ENCODE results near the gene TMEM145.
A peak's percentile ranks its signal among the peaks of the same experiment; 100 is the strongest.
"Not testable (repeated sequence)": the region's sequence is repeated elsewhere in the genome, so short reads cannot be mapped to it uniquely, and the experiment has no call there.

The TMEM145 gene

DNA sequence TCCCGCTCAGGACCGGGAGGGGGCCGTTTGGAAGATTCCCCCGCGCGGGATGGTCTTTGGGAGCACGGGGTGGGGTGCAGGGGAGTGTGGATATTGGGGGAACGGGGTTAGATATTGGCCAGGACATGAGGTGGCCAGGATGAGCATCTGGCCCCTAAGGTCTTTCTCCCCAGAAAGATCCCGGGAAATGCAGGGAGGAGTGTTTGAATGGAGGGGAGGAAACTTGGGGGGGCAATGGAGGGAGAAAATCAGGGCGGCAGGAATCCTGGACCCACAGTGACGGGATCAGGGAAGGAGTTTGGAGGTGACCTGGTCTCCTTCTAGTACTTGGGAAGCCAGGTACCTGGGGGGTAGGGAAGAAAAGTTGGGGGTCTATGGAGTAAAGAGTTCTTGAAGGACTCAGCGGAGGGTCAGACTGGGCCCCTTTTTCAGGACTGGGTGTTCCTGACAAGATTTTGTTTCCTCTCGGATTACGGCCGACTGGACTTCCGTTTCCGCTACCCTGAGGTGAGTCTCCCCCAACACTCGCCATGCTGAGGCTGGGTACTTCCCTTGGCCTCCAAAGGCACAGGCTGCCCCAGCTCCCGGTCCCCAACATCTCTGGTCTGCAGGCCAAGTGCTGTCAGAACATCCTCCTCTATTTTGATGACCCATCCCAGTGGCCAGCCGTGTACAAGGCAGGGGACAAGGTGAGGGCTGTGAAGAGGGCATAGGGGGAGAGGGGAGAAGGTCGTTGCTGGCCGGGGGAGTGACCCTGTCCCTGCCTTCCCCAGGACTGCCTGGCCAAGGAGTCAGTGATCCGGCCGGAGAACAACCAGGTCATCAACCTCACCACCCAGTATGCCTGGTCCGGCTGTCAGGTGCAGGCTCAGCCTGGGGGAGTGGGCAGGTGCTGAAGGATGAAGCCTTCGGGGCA, 989 bp downstream of the TMEM145 start:
- DNase-seq (ENCODE audit: low read depth): no peak

DNA sequence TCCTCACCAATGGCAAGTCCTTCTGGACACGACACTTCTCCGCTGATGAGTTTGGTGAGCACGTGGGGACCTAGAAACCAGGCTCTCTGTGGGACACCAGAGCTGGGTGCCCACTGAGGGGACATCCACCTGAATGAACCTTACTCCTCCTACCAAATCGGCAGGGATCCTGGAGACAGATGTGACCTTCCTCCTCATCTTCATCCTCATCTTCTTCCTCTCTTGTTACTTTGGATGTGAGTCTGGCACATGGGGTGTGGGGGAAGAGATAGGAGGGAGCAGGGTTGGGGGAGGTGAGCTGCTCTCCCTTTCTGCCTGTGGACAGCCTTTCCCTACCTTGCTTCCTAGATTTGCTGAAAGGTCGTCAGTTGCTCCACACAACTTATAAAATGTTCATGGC, 1.9 kb downstream of the TMEM145 start:
- DNase-seq (ENCODE audit: low read depth): no peak

DNA sequence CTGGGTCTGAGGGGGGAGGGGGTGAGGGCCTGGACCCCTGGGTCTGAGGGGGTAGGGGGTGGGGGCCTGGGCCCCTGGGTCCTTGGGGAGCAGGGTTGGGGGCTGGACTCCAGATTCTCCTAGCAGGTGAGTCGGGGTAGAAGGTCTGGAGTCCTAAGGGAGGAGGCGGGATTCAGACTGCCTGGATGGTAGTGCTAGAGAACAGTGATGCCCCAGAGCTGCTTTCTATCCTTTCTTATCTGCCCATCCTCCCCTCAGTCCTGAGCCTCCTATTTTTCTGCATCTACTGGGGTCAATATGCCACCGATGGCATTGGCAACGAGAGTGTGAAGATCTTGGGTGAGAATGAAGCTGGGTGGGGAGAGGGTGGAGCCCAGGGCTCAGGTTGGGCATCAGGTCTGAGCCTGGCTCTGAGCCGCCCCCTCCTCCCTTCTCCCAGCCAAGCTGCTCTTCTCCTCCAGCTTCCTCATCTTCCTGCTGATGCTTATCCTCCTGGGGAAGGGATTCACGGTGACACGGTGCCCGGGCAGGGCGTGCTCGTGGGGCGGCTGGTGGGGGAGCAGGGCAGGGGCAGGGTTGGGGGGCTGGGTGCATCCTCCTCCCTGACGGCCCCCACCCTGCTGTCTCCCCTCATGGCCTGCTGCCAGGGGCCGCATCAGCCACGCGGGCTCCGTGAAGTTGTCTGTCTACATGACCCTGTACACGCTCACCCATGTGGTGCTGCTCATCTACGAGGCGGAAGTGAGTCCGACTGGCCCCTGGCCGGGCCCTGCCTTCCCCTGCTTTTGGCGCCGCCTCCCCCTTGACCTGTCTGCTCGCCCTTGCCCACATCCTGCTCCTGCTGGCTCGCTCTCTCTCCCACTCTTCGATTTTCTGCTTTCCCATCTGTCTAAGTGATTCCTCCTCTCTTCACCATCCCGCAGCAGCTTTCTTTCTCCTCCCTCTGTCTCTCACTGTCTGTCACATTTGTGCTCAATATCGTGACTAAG, 3.4 kb downstream of the TMEM145 start:
- peak; percentile 37 for DNase-seq (ENCODE audit: low read depth)

DNA sequence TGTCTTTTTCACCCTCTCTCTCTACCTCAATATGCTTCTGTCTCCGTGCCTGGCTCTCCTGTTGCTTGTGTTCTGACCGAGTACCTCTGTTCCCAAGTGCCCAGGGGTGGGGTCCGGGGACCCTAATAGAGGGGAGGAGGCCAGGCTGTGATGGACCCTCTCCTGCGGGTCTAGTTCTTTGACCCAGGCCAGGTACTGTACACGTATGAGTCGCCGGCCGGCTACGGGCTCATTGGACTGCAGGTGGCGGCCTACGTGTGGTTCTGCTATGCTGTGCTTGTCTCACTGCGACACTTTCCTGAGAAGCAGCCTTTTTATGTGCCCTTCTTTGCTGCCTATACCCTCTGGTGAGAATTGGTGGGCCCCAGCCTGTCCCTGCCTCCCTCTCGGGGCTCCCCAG, 4.4 kb downstream of the TMEM145 start:
- no peak for DNase-seq (ENCODE audit: low read depth)

DNA sequence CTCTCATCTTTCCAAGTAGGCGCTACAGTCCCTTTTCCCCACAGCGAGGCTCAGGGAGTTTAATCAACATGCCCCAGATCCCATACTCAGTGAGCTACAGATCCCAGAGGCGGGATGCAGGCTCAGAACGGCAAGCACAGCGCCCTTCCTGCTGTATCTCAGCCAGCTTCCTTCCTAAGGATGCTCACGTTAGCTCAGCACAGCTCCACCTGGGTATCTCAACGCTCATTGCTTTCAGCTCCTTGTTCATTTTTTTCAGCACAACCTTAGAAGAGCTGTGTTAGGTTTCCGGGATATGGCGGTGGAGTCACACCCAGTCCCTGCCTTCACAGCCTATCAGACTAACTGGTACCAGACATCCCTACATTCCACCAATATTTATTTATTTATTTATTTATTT, 9.2 kb downstream of the TMEM145 start:
- no peak for DNase-seq (ENCODE audit: low read depth)

DNA sequence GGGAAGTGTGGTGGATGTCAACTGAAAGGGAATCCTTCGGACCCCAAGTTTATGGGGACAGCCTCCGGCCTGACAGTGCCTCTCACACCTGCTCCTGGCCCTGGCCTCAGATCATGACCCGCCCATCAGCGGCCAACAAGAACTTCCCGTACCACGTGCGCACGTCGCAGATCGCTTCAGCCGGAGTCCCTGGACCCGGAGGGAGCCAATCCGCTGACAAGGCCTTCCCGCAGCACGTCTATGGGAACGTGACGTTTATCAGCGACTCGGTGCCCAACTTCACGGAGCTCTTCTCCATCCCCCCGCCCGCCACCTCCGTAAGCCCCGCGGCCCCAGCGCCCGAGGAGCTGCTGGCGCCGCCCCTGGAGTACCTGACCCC, 10.4 kb downstream of the TMEM145 start:
- DNase-seq (ENCODE audit: low read depth): no peak

DNA sequence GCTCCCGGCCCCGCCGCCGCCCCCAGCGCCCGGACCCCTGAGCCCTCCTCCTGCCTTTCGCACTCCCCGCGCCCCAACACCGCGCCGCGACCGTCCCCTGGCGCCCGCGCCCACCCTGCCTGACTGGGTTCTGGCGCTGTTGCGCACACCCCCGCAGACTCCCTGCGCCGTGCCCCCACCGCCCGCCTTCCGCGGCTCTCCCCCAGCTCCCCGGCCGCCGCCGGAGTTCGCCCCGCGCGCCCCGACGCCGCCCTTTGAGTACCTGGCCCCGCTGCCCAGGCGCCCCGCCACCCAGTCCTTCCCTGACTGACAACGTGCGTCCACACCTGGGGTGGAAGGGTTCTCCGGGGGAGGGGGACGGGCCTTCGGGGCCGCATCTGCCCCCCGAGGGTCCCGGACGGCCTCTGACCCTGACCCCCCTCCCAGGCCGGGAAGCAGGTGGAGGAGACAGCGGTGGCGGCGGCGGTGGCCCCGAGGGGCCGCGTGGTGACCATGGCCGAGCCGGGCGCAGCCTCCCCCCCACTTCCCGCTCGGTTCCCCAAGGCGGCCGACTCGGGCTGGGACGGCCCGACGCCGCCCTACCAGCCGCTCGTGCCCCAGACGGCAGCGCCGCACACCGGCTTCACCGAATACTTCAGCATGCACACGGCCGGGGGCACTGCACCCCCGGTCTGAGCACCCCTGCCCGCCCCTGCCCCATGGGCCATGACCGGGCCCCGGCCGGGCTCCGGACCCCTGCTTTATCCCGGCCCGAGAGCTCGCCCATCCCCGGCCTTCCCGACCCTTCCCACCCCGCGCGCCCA, 10.9 kb downstream of the TMEM145 start:
- DNase-seq (ENCODE audit: low read depth): no peak

DNA sequence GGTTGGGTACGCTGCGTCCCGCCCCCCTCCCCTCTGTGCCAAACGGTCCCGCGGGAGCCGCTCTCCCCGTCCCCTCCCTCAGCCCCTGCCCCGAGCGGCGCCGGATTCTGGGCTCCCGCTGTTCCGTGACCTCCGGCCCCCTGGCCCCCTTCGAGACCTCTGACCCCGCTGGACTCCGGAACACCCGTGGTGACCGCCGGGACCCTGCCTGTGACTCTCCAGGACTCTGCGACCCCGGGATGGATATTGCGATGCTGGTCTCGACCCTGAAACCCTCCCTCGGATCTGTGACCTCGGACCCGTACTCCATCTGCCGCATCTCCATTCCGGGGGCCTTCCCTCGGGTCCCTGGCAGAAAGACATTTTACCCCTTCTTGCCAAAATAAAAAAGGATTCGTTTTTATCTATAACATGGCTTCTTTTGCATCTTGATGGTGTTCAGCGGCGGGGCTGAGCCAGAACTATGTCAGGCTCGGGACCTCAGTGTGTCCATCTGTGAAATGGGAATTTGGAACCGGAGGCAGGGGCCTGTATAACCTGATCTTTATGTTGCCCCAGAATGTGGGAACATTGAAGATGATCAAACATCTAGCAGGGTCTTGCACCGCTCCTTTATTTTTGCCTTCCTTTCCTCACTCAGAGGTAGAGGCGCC, 11.7 kb downstream of the TMEM145 start:
- no peak for DNase-seq (ENCODE audit: low read depth)

DNA sequence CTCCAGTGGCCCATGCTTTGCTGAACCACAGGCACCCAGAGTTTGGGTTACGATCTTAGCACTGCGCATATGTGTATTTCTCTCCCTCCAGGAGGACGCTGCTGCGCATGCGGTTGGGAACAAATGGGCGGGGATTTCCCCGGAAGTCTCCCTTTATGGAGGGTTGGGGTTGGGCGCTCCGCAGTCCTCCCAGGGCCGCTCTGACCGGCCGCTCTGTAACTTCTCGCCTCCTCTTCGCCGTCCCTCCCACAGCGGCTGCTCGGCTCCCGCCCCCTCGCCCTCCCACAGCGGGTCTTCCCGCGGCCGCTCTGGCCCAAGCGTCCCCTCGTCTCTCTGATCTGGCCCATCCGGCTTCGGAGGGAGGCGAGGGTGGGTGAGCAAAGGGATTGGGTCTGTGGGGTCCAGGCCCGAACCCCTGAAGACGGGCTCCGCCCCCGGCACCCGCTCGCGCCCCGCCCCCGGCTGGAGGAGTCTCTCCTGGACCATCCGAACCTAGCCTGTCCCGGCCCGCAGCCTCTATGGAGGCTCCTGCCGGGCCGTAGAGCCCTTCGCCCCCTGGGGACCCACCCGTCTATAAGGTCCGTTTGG, 12.3 kb downstream of the TMEM145 start, which contains the start of gene MEGF8:
Gene MEGF8 (plus strand): TSS at position 328 of the 588 bp plus-strand sequence. CDS start 609 bp downstream, outside the sequence.
- DNase-seq (ENCODE audit: low read depth): peak; percentile 99

DNA sequence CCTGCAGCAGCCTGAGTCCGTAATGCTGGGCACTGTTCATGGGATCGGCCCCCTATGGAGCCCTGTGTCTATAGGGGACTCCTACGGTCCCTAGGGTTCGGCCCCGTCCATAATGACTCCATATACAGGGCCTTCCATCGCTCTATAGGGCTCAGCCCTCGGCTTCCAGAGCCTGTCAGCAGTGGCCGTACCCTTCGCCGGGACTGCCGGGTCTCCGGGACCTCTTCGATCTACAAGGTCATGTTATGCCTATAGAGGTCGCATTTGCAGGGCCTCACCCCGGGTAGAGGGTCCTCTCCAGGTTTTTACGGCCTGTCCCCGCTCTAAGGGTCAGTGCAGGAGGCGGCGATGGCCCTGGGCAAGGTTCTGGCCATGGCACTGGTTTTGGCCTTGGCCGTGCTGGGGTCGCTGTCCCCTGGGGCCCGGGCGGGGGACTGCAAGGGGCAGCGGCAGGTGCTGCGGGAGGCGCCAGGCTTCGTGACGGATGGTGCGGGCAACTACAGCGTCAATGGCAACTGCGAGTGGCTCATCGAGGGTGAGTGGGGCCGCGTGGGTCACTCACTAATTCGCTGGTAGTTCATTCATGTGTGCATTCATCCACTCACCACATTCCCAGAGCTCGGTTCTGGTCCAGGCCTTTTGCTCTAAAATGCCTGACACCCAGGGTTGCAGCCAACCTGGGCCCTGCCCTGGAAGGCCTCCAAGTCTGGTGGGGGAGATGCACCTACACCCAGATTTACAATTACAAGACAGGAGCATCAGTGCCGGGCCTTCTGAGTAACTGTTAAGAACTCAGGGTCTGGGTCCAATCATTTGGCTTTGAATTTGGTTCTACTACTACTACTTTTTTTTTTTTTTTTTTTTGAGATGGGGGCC, 13.0 kb downstream of the TMEM145 start:
- no peak for DNase-seq (ENCODE audit: low read depth)

DNA sequence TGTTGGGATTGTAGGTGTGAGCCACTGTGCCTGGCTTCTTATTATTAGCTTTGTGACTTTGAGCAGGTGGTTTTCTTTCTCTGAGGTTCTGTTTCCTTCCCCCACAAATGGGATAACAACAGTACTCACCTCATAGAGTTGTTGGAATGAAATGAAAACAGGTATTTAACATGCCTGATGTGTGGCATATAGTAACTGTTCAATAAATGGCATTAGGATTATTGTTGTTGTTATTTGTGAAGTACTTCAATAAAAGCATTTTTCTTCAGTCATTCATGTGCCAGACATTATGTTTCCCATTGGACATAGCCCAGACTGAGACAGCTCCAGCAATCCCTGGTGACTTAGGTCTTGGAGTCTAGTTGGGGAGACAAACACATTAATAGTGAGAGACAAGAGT, 13.9 kb downstream of the TMEM145 start:
- DNase-seq (ENCODE audit: low read depth): no peak

DNA sequence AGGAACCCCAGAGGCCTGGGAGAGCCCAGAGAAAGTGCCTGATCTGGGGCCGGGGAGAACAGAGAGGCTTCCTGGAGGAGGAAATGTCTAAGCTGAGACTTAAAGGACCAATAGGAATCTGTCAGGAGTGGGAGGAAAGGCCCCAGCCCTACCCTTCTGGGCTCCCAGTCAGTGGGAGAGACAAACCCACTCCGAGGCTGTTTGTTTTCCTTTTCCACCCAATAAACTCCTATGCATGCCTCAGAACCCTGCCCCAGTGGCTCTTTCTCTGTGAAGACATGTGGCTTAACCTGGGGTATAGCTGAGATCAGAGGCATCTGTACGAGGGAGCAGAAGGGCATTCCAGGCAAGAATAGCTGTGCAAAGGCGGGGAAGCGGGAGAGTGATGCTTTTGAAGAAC, 14.3 kb downstream of the TMEM145 start:
- DNase-seq (ENCODE audit: low read depth): no peak

DNA sequence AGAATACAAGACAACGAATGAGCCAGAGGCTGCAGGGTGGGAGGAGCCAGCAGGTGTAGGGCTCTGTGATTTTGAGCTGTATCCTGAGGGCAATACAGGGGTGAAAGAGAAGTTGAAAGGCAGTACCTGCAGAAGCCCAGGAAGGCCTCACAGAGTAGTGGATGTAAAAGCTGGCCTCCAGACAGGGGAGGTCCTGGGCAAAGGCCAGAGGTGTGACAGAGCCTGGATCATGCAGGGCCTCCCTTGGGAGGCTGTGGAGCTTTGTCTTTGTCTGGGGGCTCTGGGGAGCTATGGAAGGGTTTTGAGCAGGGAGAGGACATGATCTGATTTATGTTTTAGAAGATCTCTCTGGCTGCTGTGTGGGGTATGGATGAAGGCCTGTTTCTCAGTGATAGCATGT, 15.0 kb downstream of the TMEM145 start:
- no peak for DNase-seq (ENCODE audit: low read depth)

DNA sequence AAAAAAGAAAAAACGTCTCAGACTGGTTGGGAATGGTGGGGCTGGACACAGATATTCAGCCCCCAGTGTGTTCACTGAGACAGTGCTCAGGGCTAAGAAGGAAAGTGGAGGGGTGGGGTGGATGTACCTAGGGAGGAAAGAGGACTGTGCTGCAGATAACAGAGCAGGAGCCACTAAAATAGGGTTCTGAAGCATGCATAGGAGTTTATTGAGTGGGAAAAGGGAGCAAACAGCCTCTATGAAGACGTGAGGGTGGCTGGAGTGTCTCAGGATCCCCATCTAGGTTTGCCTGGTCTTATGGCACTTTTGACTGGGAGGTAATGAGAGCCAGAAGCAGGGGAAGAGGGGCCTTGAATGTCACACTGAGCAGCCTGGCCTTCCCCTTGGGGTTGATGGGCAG, 15.7 kb downstream of the TMEM145 start:
- no peak for DNase-seq (ENCODE audit: low read depth)

DNA sequence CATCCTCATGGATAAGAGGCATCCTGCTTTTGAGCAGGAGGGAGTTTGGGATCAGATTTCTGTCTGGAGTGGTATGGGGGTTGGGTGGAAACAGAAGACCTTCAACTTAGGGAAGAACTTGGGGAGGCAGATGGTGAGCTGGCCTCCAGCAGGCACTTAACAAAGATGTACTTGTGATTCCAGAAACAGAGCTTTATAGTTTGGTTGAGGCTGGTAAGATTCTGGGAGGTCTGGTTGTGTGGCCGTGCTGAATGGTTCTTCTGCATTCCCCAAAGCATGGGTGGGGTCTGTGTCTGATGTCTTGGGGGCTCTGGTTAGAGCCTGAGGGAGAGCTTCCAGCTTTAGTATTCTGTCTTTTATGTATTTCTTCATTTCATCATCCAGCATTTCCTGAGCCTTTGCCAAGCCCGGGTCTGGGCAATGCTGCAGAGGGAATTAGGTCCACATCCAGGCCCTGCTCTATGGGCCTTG, 17.2 kb downstream of the TMEM145 start:
- DNase-seq (ENCODE audit: low read depth): no peak

DNA sequence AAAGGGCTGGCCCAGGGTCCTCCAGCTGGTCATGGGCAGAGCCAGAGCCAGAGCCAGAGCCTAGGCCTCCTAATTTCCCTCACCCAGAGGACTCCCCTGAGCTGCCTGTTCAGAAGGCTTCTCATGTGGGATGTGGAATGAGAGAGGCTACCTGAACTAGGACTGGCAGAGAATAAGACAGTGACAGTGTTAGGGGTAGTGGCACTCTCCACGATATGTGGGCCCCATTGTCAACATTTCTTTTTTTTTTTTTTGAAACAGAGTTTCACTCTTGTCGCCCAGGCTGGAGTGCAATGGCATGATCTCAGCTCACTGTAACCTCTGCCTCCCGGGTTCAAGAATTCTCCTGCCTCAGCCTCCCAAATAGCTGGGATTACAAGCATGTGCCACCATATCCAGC, 18.2 kb downstream of the TMEM145 start:
- not testable (repeated sequence) for DNase-seq (ENCODE audit: low read depth)

DNA sequence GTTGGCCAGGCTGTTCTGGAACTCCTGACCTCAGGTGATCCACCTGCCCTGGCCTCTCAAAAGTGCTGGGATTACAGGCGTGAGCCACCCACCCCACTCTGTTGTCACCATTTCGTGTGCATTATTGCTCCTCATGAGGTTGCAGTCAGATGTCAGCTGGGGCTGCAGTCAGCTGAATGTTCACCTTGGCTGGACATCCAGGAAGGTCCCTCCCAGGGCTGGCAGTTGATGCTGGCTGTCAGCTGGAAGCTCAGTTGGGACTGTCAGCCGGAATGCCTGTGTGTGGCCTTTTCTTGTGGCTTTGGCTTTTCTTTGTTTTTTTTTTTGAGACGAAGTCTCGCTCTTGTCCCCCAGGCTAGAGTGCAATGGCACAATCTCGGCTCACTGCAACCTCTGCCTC, 18.9 kb downstream of the TMEM145 start:
- DNase-seq (ENCODE audit: low read depth): no peak

DNA sequence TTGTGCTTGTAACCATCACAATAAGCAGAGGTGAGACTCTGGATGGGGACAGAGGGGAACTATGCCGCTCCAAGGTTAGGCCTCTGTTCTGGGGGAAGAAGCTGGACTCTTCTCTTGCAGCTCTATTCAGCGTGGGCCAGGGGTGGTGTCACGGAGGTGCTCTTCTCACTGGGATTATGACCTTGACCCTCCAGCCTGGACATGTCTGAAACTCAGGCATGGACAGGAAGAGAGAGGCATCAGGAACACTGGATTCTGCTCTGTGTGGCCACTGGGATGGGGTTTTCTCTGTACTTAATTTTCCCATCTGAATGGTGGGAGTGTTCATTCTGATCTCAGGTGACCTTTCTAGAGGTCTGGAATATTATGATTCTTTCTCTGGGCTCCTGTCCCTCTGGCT, 19.9 kb downstream of the TMEM145 start:
- no peak for DNase-seq (ENCODE audit: low read depth)

DNA sequence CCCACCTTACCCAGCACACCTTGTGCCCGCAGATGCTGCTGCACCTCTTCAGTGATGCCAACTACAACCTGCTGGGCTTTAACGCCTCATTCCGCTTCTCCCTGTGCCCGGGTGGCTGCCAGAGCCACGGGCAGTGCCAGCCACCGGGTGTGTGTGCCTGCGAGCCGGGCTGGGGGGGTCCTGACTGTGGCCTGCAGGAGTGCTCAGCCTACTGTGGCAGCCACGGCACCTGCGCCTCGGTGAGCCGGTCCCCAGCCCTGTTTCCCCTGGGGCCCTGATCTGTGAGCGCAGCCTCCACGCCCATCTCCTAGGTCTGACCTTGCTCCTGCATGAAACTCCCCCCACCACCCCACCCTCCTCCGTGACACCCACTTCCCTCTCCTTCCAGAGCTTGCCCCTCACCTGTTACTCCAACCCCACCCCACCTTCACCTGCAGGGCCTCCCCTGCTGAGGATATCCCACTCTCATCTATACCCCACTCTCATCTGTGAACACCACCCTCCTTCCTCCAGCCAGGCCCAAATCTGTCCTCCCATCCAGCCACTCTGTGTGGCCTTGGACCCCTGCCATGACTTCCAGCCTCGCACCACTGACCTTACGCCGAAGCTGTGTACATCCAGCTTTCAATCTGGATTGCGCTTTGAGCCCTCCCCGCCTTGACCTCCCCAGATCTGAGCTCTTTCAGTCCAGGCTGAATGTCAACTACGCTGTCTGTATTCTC, 21.0 kb downstream of the TMEM145 start:
- no peak for DNase-seq (ENCODE audit: low read depth)

Data from iris pigment epithelial cell (primary cell).